HS-5 (cell line): ENCODE data around the gene DCPS.
"Not testable (repeated sequence)": the region's sequence is repeated elsewhere in the genome, so short reads cannot be mapped to it uniquely, and the experiment has no call there.

Experiments used
- DNase-seq: peaks from one replicate; pipeline ENCODE4 v3.0.0-alpha.2; 2012; ENCODE audit warnings: low read depth

Gene DCPS

DNA sequence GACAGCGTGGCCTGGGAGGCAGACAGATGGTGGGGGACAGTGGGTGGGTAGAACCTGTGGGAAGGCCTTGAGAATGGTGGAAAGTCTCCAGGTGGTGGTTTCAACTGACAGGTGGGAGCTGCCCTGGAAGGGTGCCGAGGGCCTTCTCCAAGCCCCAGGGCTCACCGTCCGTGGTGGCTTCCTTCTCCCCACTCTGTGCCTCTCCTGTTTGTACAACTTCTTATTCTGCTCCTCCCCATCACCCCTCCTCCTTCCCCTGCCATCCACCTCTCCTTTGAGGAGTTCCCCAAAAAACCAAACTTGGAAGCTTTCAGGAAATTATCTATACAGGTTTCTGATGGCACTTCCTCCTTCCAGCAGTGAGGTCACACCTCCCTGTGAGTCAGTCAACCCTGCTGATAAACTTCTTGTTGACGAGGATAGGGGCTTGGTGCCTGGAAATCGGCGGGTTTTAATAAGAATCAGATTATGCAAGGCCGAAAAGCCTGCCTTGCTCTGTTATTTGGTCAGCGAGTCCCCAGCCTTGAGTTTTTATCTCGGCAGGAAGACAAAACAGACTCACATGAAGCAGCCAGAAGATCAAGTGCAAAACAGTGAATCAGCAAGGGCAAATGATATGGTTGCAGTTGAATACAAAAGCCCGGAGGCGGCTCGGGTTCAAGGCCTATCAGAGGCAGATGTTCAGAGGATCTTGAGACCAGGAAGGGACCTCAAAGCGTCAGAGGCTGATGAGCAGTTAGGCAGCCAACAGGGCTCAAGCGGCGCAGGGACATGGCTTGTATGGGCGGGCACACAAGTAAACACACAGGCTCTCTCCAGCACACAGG is 42.1 kb downstream of the DCPS start:
- DNase-seq = no peak

DNA sequence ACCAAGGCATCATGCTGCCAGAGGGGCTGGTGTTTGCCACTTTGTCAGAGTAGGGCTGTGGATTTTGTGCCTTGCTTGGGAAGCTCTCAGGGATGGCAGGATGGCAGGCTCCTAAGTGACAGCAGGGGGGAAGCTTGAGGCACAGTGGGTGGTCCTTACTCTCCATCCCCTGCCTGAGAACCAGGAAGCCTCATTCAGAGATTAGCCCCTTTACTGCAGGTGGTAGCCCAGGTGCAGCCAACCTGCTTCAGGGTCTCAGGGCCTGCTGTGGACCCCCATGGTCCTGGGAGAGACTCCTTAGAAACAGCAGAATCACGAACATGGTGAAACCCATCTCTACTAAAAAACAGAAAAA is 42.7 kb downstream of the DCPS start:
- DNase-seq = no peak

DNA sequence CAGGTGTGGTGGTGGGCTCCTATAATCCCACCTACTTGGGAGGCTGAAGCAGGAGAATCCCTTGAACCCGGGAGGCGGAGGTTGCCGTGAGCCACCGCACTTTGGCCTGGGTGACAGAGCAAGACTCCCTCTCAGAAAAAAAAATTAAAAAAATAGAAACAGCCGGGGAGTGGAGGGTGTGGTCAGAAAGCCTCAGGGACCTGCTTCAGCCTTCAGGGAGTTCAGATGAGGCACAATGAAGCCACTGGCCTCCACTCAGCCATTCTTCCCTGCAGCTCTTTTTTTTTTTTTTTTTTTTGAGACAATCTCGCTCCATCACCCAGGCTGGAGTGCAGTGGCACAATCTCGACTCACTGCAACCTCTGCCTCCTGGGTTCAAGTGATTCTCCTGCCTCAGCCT is 43.1 kb downstream of the DCPS start:
- not testable (repeated sequence) for DNase-seq

DNA sequence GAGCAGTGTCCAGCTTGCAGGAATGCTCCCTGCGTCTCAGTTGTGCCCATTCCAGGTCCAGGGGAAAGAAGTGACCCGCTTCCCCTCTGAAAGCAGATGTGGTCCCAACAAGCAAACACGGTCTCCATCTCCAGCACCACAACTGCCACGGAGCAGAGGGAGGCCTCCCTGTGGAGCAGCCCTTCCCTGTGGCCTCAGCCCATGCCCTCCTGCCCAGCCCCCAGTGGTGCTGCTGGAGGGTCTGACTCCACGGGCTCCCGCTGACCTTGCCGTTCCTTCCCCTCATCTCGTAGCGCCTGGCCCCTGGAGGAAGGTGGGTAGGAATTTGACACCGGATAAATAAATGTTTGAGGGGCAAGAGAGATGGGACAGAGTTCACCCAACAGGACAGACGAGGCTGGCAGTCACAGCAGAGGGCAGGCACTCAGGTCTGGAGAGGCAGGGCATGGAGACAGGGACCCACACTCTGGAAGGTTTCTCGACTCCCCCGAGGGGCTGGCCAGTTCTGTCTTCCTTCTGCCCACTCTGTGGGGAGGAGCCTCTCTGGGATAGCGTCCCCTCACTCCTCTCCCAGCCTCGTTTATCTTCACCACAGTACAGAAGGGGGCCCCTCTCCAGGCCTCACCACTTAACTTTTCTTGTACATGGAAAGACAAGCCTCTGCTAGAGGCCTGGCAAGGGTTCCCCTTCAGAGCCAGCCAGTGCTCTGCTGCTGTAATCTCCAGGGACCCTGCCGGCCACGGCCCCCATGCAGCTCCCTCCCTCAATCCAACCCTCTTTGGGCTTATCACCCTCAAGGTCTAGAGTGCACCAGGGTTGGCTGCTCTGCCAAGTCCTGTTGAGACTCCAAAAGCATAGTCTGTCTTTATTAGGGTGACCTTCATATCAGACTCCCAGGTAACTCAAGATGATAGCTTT is 44.1 kb downstream of the DCPS start:
- no peak for DNase-seq

DNA sequence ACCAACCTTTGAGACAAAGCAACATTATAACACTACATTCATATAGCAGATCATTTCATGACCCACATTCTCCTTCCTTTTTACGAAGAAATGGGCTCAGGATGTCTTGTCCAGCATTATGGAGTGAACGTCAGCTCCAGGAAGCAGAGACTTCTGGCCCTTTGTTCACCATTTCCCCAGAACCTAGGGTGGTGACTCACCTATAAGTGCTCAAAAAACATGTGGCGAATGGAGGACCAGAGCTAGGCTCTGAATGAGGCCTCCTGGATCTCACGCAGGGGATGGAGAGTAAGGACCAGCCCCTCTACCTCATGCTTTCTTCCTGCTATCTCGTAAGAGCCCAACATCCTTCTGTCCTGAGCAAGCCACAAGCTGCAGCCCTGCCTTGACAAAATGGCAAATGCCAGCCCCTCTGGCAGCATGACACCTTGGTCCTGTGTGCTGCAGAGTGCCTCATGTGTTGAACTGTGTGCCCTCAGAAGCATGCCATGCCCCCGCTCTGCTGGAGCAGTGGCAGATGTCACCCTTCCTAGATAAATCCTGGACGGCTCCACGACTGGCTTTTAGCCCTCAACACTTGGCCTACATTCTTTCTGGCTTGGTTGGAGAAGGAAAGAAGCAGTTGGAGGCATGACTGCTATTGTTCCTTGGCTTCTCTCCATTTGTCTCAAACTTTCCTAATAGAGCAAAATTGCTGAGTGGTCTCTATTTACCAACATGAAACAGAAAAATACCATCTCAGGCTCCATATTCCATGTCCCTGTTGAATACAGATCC is 45.1 kb downstream of the DCPS start:
- DNase-seq = no peak

DNA sequence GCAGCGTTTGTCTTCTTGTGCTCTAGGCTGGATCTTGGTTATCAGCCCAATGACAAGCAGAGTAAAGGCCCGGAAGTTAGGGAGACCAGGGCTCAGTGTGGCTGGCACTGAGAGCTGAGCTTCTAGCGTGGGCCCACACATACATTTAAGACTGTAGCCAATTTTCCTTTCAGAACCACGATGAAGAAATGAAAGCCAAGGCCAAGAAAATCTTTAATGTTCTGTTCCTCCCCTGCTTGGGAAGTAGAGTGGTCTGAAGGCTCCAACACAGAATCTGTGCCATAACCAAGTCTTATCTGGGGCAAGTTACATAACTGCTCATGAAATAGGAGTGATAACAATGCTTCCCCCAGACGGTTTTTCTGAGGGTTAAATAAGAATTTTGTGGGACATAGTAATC is 47.0 kb downstream of the DCPS start:
- DNase-seq = no peak

DNA sequence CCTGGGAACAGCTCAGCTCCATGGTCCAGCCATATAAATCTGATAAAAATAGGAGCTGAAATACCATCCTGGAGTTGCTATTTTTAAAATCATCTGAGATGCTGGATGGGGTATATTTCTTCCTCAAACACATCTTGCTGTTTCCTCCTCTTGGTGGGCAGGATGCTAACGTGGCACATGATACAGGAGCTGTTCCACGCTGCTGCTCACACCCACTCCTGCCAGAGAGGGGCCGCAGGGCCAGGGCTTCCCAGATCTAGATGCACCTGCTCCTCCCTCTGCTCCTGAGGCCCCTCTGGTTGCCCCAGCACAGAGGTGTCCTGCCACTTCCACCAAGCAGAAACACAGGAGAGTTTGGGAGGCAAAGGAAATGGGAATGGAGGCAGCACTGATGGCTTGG is 48.3 kb downstream of the DCPS start:
- DNase-seq = no peak

DNA sequence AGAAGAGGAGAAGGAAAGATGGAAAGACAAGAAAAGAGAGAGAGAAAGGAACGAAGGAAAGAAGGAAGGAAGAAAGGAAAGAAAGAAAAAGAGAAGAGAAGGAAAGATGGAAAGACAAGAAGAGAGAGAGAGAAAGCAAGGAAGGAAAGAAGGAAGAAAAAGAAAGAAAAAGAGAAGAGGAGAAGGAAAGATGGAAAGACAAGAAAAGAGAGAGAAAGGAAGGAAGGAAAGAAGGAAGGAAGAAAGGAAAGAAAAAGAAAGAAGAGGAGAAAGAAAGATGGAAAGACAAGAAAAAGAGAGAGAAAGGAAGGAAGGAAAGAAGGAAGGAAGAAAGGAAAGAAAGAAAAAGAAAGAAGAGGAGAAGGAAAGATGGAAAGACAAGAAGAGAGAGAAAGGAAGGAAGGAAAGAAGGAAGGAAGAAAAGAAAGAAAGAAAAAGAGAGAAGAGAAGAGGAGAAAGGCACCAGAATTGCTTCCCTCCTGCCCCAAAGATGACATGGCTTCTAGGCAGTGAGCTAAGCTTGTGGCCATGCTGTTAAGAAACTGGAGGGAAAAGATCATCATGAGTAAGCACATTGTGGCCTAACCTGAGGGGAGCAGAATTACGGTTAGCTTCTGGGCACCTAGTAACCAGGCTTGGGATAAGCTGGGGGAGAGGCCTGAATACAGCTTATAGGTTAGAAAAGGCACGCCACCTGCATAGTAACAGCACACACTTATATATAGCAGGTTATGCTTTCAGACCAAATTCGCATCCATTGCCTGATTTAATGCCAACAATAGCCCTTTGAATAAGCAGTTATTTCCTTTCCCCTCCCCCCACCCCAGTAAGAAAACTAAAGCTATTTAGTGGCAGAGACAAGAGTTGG is 49.3 kb downstream of the DCPS start:
- no peak for DNase-seq

DNA sequence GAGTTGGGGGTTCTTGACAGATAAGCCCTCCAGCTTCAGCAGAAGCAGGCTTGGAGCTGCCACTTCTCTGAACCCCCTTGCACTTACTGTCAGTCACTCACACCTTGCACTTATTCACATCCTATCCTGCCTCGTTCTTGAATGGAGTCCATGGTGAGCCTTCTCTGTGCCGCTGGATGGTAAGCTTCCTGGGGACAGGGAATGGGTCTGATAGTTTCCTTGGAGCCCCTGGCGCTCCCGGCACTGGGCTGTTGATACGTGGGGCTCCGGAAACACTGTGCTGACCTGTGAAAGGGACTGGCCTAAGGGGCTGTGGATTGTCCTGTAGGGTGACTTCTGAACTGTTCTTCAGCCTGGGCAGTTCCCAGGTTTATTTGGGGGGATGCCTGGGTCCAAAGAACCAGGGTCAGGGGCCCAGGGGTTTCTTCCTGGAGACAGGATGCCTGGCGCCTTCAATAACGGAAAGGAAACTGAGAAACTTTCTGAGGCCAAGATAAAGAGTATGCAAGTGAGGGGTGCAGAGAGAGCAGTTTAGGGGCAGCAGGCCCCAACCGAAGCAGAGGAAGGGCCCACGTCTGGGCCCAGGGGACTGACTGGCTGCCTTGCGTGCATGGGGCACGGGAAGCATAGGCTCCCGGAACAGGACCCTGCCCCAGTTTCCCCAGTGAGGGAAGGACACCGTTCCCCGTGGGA is 50.9 kb downstream of the DCPS start:
- DNase-seq = no peak

DNA sequence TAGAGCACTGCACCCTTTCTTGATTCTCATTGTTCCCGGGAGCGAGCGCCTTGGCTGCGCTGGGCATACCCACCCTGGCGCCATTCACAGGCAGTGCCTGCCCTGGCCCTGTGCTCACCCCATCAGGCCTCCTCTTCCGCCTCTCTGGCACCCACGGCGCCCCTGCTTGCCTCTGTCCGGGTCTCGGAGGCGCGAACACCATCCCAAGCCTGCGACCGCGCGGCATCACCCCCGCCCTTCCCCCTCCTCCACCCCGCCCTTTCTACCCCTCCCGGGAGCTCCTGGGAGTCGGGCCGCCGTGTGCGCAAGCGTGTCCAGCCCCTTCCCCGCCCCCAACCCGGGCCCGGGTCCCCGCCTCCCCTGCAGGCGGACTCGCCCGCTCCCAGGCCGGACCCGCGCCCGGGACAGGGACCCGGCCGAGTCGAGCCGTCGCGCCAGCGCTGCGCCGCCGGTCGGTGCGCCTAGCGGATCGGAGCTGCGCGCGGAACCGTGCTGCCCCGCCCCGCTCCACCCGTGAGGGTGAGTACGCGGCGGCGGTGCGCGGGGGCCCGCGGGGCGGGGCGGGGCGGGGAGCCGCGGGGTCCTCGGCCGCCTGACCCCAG is 51.6 kb downstream of the DCPS start, which contains the start of gene ST3GAL4:
ST3GAL4 (plus strand) TSS at position 363 of the 602 bp plus-strand sequence. CDS start 50,470 bp downstream, outside the sequence.
- DNase-seq = no peak

DNA sequence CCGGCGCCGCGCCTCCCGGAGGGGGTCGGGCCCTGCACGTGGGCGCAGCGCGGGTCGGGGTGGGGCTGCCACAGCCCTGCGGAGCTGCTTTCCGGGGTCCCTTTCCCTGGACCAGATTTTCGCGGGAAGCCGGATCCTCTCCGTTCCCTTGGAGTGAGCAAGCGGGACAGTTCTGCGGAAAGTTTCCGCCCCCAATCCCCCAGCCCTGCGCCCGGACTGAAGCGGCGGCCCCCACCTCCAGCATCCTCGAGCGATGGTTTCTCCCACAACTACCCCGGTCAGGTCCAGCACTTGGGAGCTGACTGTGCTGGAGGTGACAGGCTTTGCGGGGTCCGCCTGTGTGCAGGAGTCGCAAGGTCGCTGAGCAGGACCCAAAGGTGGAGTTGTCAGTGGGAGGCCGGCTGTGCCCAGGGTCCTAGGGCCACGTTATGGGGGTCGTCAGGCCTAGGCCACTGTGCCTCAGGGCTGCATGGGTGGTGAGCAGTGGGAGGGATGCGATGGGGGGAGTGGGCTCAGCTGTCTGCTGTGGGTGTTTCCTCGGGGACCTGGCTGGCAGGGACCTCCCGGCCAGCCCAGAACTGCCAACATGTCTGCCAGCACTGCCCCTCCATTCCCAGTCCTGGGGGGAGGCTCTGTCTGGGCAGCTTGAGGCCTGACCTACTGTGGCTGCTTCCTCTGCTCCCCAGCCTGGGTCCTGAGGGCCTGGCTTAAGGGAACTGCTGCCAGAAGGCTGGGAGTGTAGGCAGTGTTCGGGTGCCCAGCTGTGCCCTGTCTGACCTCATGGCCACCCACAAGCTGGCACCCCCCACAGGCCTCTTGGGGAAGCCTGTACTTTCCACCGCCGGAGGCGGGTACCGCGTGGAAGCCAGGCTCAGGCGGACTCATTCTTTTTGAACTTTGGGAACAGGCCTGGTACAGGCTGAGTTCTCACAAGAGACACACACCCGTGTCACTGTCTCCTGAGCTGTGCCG is 52.4 kb downstream of the DCPS start:
- no peak for DNase-seq

DNA sequence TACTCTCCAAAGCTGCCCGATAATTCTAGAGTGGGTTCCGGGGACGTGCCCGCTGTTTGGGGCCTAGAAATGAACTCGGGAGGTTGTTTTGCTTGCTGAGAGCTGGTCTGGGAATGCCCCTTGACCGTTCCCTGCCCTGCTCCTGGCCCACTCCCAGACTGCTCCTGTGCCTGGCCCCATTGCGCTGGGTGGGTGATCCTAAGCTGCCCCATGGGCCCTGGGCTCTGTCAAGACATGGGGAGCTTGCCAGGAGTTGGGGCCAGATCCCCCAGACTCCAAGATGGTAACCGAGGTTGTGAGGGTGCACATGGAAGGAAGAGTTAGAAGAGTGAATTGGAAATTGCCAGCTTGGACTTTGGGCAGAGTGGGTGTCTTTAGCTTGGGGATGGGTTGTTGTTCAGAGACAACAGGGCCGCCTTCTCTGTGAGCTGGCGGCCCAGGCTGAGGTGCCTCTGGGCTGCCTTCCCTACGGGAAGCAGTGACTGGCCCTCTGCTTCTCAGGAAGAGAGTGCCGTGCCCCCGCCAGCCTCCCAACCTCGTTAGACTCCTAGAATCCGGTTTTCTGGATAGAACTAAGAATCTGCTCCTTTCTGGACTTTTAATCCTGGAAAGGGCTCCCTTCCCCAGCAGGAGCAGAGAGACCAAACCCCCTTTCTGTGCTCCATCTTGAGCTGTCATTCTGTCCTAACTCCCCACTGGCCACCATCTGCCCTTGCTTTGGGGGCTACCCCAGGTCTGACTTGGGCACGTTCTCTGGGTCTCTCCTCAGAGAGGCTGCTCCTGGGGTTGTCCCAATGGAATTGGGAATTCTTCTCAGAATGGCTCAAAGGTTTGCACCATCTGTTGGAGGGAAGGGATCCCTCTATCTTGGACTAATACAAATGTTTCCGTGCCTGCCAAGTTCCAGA is 53.4 kb downstream of the DCPS start:
- DNase-seq = no peak

DNA sequence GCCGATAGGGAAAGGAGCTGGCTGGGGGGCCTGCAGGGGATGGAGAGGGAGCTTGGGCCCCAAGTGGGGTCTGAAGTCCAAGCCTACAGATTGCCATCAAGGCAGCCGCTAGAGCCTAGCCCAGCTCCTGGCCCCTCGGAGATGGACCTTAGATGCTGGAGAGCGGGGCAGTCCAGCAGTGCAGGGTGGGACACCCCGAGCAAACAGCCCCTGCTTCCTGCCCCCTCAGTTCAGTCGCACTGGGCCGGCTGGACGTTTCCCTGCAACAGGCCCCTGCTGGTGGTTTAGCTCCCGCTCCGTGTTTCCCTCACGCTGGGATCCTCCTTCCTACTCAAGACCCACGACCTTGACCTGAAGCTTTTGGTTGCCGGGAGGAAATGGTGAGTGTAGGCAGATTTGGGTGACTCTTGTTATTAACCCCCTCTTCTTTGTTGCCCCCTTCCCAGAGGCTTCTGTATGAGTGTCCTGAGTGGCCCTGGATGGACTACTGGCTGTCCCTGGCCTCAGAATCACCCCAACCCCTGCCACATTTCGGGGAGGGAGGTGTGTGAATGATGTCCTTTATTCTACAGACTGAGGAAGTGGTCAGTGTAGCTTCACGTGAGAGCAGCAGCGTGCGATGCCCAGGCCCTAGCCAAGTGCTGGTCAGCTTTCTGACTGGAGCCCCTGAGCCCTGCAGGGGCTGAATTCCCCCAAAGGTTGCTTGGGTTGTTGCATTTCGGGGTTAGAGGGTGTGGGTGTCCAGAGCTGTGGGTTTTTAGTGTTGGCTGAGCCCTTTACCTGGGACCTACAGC is 54.3 kb downstream of the DCPS start:
- DNase-seq = no peak

DNA sequence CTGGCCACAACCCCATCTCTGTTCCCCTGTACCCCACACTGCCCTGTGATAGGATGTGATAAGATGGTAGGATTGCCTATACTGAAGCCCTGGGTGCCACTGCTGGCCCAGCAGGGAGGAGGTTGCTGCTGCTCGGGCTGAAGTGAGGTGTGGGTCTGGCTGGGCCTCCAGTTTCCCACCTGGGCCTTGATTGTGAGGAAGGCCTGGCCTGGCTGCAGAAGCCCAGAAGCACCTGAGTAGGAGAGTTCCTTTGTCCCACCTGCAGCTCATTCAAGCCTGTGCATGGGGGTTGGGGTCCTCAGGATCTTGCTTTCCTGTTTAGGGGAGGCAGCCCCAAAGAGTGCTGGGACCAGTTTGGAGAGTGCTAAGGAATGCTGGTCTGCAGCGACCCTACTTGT is 54.9 kb downstream of the DCPS start:
- DNase-seq = no peak

DNA sequence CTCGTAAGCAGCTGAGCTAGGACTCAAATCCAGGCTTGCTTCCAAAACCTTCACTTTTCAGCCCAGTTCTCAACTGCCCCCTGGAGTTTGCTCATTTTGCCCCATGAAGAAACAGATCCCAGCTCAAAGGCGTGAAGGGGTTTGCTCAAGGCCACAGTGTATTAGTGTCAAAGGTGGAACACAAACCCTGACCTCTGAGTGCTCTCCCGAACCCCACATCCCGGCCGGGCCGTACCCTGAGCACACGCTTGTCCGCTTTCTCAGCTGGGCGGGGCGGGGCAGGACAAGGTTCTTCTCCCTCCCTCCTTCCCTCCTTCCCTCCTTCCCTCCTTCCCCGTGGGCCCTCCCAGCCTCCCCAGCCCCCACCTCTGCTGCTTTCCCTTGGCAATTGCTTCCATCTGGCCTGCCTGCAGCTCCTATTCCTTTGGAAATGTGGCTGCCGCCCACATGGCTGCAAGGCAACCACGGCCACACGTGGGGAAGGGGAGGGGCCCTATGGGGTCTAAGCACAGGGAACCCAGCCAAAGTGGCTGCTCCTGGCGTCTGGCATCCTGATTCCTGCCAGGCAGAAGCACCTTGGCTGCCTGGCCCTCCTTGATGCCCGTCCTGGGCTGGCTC is 55.7 kb downstream of the DCPS start:
- no peak for DNase-seq

DNA sequence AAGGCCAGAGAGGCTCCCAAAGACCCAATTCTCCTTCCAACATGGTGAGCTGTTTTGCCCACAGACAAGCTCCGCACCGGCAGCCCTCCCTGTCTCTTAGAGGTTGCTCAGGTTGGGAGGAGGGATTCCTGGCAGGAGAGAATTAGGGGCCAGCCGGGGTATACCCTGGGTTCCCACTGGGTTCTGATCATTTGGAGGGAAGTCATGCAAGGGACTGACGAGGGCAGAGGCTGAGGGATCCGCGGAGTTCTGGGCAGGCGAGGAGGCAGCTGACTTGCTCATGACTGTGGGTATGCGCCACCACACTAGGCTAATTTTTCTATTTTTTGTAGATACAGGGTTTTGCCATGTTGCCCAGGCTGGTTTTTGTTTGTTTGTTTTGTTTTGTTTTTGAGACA is 56.2 kb downstream of the DCPS start:
- DNase-seq = no peak

DNA sequence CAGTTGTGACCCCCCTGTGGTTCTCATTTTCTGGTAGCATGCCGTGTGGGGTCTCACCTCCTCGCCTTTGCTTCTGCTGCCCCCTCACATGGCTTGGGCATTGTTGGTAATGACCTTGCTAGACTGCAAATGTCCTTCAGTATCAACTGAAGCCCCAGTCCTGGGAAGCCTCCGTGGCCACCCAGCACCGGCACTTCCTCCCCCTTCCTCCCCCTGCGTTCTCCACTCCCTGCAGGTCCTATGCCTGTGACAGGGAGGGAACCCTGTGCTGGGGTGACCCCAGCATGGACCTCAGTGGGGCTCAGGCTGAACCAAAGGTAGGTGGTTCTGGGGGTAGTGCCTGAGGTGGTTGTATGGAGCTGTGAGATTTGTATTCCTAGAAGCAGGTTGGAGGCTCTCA is 57.5 kb downstream of the DCPS start:
- DNase-seq = no peak
